AG04450 (cell line): ENCODE data around the gene MYO16. TPM values are rescaled to one million over a fixed set of nuclear protein-coding genes. Genes with fewer than 3 reads are reported as not detected.

ENCODE experiments used
- CTCF ChIA-PET: fragments of 300-600, 350-600 bp; formaldehyde crosslinking; extraction: SDS; loops from one replicate; lab custom pipeline; 2022; ENCODE audit warnings: antibody characterized with exemption, inconsistent platforms; lab: Charles Lee
- POLR2A ChIA-PET: fragments of 350-600 bp; formaldehyde crosslinking; extraction: SDS; loops from one replicate; lab custom pipeline; 2021; ENCODE audit warnings: antibody characterized with exemption, inconsistent platforms; lab: Yijun Ruan, JAX
- DNase-seq: peaks from one replicate; pipeline ENCODE4 v3.0.0-alpha.2; 2011; ENCODE audit warnings: low read depth, low spot score
- H3K27ac ChIP-seq: one replicate; pipeline ENCODE4 v1.5.1; 2012; ENCODE audit warnings: low read depth, low read length, control low read depth
- H3K27me3 ChIP-seq: one replicate; pipeline ENCODE4 v1.6.0; 2012; ENCODE audit warnings: low read length; ENCODE audit not compliant: control insufficient read depth, insufficient read depth
- H3K4me3 ChIP-seq: 2 replicates; pipeline ENCODE4 v1.5.1; 2011; ENCODE audit warnings: mild to moderate bottlenecking, low read depth, low read length, control low read depth
- H3K9me3 ChIP-seq: 2 replicates; pipeline ENCODE4 v1.5.1; 2012; ENCODE audit warnings: low read length; ENCODE audit not compliant: control insufficient read depth, insufficient read depth
- polyA plus RNA-seq: library from polyadenylated mRNA; depleted of rRNA; stranded (reverse); fragments of >200 nt; gene quantifications from 2 replicates; pipeline ENCODE4 v1.2.3, GENCODE V29; 2011
- TF ChIP-seq, protein P1 (sequence below): IDR thresholded peaks from 2 replicates; pipeline ENCODE4 v1.5.1; 2011; ENCODE audit warnings: low read depth, low read length, control low read depth, inconsistent platforms

Gene MYO16
- polyA plus RNA-seq, 1 experiment: 0.02 TPM

DNA sequence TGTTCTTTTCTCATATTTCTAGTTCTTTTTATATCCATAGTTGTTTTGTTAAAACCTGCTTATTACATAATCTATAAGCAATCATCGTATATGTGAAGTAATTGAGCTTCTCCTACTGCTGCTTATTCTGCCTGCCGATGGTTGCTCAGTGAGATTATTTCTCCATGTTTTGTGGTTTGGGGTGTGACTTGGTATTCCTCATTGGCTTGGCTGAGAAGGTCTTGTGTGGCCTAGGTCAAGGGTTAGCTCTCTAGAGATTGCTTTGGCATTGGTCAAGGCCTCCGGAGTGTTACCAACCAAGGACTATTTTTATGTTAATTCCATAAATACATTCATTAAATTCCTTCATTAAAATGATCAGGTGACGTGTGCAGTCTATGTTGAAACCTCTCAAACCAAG is 302.8 kb downstream of the MYO16 start:
- TF ChIP-seq, protein P1, sequence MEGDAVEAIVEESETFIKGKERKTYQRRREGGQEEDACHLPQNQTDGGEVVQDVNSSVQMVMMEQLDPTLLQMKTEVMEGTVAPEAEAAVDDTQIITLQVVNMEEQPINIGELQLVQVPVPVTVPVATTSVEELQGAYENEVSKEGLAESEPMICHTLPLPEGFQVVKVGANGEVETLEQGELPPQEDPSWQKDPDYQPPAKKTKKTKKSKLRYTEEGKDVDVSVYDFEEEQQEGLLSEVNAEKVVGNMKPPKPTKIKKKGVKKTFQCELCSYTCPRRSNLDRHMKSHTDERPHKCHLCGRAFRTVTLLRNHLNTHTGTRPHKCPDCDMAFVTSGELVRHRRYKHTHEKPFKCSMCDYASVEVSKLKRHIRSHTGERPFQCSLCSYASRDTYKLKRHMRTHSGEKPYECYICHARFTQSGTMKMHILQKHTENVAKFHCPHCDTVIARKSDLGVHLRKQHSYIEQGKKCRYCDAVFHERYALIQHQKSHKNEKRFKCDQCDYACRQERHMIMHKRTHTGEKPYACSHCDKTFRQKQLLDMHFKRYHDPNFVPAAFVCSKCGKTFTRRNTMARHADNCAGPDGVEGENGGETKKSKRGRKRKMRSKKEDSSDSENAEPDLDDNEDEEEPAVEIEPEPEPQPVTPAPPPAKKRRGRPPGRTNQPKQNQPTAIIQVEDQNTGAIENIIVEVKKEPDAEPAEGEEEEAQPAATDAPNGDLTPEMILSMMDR: no peak
- Histone ChIP-seq H3K9me3 (no peaks in the 10 kb centered on the region), H3K27ac (no peak overlapping the region), H3K4me3 (no peak overlapping the region), H3K27me3 (peaks cover 17% of the 10 kb centered on the region)
- CTCF ChIA-PET: no interaction called here
- POLR2A ChIA-PET: no interaction called here
- DNase-seq: no peak

DNA sequence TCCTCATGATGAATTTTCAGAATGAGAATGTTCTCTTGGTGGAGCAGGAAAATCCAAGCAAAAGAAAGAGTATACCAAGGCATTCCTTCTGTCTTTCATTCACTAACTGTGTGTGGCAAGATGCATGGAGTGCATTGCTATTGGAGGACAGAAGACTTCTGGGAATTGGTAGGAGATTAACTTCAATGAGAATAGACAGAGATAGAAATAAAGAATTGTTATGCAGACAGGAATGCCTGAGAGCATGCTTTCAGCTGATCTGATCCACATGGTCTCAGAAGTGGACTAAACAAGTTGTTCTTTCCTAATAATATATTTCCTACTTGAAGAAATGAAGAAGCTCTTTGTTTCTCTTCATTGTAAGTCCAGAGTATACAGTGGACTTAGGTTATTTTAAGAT is 303.6 kb downstream of the MYO16 start:
- Histone ChIP-seq H3K9me3 (no peaks in the 10 kb centered on the region), H3K27me3 (peaks cover 17% of the 10 kb centered on the region), H3K4me3 (no peak overlapping the region), H3K27ac (no peak overlapping the region)
- TF ChIP-seq, protein P1: no peak
- CTCF ChIA-PET: interaction anchor here (0.6 kb wide), 1 partner anchor 17 kb away, joined by 3 read pairs; no protein-coding TSS in a partner anchor
- no peak for DNase-seq
- POLR2A ChIA-PET: no interaction called here

DNA sequence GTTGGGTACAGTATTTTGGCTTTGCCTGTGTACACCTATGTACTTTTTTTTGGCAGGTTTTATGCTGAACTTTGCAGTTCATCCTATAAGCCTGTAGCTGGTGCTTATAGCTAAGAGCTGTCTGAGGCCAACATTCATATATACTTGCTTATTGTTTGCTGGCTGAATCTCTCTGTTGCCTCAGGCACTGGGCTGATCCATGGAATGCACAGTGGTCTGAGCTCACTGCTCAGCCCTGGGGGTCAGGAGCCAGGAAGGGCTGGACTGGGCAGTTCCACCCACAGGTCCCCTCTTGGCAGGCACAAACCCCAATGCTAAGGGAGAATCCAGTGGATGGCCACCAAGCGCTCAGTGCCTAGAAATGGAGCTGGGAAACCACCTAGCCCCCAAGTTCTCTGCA is 308.7 kb downstream of the MYO16 start:
- H3K27me3 ChIP-seq: peaks cover 10% of the 10 kb centered on the region
- CTCF ChIA-PET: no interaction called here
- no peak overlapping the region for H3K27ac ChIP-seq
- H3K9me3 ChIP-seq: no peaks in the 10 kb centered on the region
- POLR2A ChIA-PET: no interaction called here
- no peak overlapping the region for H3K4me3 ChIP-seq
- no peak for DNase-seq
- TF ChIP-seq, protein P1: no peak

DNA sequence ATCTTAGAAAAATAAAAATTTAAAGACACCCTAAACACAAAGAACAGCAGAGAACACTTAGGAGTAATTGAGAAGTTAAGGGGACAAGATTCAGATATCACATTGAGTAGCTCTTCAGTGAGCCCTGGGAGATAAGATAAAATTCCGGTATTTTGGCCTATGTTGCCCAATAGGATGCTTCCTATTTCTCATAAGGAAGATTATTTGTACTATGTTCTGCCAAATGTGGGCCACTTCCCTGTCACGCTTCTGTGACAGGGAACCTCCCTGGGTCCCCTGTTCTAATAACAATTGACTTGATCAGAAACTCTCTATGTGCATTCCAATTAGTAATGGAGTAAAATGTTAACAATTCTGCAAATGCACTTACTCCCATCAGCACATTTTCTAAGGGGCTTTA is 310.7 kb downstream of the MYO16 start:
- no peak overlapping the region for H3K4me3 ChIP-seq
- no peak overlapping the region for H3K27ac ChIP-seq
- ChIA-PET CTCF (interaction anchor here (0.9 kb wide), 1 partner anchor 25 kb away, joined by 3 read pairs; no protein-coding TSS in a partner anchor), POLR2A (no interaction called here)
- no peaks in the 10 kb centered on the region for H3K9me3 ChIP-seq
- peaks cover 10% of the 10 kb centered on the region for H3K27me3 ChIP-seq
- DNase-seq: no peak
- TF ChIP-seq, protein P1: no peak

DNA sequence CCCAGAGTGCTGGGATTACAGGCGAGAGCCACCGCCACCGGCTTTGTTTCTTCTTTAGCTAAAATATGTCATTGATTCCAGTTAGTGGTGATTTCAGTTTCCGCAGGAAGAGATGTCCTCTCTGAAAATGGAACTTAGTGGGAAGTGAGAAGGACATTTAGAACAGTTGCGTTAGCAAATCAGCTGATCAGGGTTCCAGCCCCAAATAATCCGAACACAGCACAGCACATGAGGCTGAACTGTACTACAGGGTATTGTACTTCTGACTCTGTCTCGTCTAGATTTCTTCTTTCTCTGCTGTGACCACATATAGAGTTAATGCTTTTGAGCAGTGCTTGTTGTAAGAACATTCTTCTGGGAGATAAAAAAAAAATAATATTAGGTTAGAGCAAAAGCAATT is 314.4 kb downstream of the MYO16 start:
- no peak for DNase-seq
- Histone ChIP-seq H3K27me3 (no peaks in the 10 kb centered on the region), H3K27ac (no peak overlapping the region), H3K9me3 (no peaks in the 10 kb centered on the region), H3K4me3 (no peak overlapping the region)
- POLR2A ChIA-PET: no interaction called here
- CTCF ChIA-PET: no interaction called here
- TF ChIP-seq, protein P1: no peak
